GM12878 (cell line): ENCODE data around the gene DDX54. TPM values are rescaled to one million over a fixed set of nuclear protein-coding genes. Genes with fewer than 3 reads are reported as not detected.

Source experiments
- ATAC-seq: fragments of 200-7000 bp; cut with Tn5 transposase; 3 replicates; pipeline ENCODE4 v1.9.1; 2020; ENCODE audit warnings: mild to moderate bottlenecking, moderate library complexity
- BruUV-seq: library from RNA; stranded (reverse); fragments of 400-500 nt; replicated peaks from 2 replicates; lab custom pipeline; 2021; lab: Mats Ljungman, UMichigan
- CTCF ChIA-PET: fragments of 300-600 bp; sonication (Branson Sonifier 250); formaldehyde crosslinking; extraction: SDS; loops from one replicate; lab custom pipeline; 2021; ENCODE audit warnings: inconsistent platforms; lab: Yijun Ruan, JAX
- POLR2A ChIA-PET: fragments of 350-600 bp; formaldehyde crosslinking; extraction: SDS; loops from one replicate; lab custom pipeline; 2021; ENCODE audit warnings: inconsistent platforms; lab: Charles Lee
- RAD21 ChIA-PET: fragments of 300-600 bp; sonication (Branson Sonifier 250); formaldehyde crosslinking; loops from one replicate; lab custom pipeline; 2023; ENCODE audit warnings: antibody characterized with exemption; ENCODE audit not compliant: unreplicated experiment; lab: Charles Lee
- SMC1A ChIA-PET: fragments of 300-600 bp; sonication (Branson Sonifier 250); formaldehyde crosslinking; loops from one replicate; lab custom pipeline; 2023; ENCODE audit not compliant: unreplicated experiment, uncharacterized antibody; lab: Charles Lee
- DNase-seq: peaks from one replicate; pipeline ENCODE4 v3.0.0-alpha.2; 2011; ENCODE audit warnings: low read depth, low spot score
- FAIRE-seq: peaks from 3 replicates; lab custom pipeline; 2011; peaks lifted over from hg19 to GRCh38; lab: Jason Lieb, UNC
- H2AFZ ChIP-seq: 2 replicates; pipeline ENCODE4 v1.6.0; 2011; ENCODE audit warnings: low read depth, low read length, control low read depth; ENCODE audit not compliant: control insufficient read depth
- H3K27ac ChIP-seq: 2 replicates; pipeline ENCODE4 v1.5.1; 2011; ENCODE audit warnings: control low read depth; ENCODE audit not compliant: control insufficient read depth, insufficient read depth
- H3K27me3 ChIP-seq, 2 experiments: replicated peaks in 1 of 2; 2 replicates each; pipeline versions ENCODE4 v1.6.0 to v1.6.1; 2011; ENCODE audit warnings: low read length in 1 of 2; ENCODE audit not compliant: control insufficient read depth in 2 of 2, insufficient read depth in 2 of 2
- H3K36me3 ChIP-seq, 2 experiments: 2 replicates each; pipeline ENCODE4 v1.5.1; 2011; ENCODE audit warnings: low read length in 1 of 2; ENCODE audit not compliant: control insufficient read depth in 2 of 2, insufficient read depth in 2 of 2
- H3K4me1 ChIP-seq: 2 replicates; pipeline ENCODE4 v1.6.1; 2011; ENCODE audit warnings: mild to moderate bottlenecking, low read length, moderate library complexity, mixed read lengths; ENCODE audit not compliant: control insufficient read depth, insufficient read depth
- H3K4me2 ChIP-seq: 2 replicates; pipeline ENCODE4 v1.6.0; 2011; ENCODE audit warnings: control low read depth; ENCODE audit not compliant: control insufficient read depth, insufficient read depth
- H3K4me3 ChIP-seq: fragments of 200-600 bp; sonication (generic); 2 replicates; pipeline ENCODE4 v1.5.1; 2016
- H3K79me2 ChIP-seq: 2 replicates; pipeline ENCODE4 v1.6.0; 2011; ENCODE audit warnings: low read length; ENCODE audit not compliant: control insufficient read depth, insufficient read depth
- H3K9ac ChIP-seq: 2 replicates; pipeline ENCODE4 v1.8.0; 2011; ENCODE audit warnings: low read length, control low read depth, mixed read lengths; ENCODE audit not compliant: control insufficient read depth, insufficient read depth
- H3K9me3 ChIP-seq: replicated peaks from 3 replicates; pipeline ENCODE4 v1.5.1; 2011; ENCODE audit warnings: mild to moderate bottlenecking, low read length; ENCODE audit not compliant: control insufficient read depth, insufficient read depth
- H4K20me1 ChIP-seq: 2 replicates; pipeline ENCODE4 v1.6.0; 2011; ENCODE audit not compliant: control insufficient read depth, insufficient read depth
- GABPA ChIP-seq: IDR thresholded peaks from 2 replicates; pipeline ENCODE4 v1.6.1; 2014; ENCODE audit warnings: antibody characterized with exemption, low read depth, mild to moderate bottlenecking, inconsistent platforms
- SP1 ChIP-seq: IDR thresholded peaks from one replicate; pipeline ENCODE4 v1.6.1; 2011; ENCODE audit warnings: low read depth, low read length
- WGBS: methylation state at CpG from one replicate; pipeline ENCODE4 v1.1.6; 2016; ENCODE audit warnings: low lambda C conversion rate; ENCODE audit not compliant: insufficient replicate concordance, insufficient coverage; ENCODE audit errors: missing lambda C conversion rate; 5-methylcytosine and 5-hydroxymethylcytosine counted together
- in situ Hi-C: fragments of 300-500 bp; cut with MboI; formaldehyde crosslinking; loops from 9 replicates; pipeline ENCODE4 v1.14.3; 2018; ENCODE audit warnings: mixed read lengths
- intact Hi-C: fragments of 100-400 bp; cut with micrococcal nuclease; formaldehyde crosslinking; loops from one replicate; pipeline ENCODE4 v1.14.2; 2022; ENCODE audit not compliant: unreplicated experiment
- polyA plus RNA-seq, 11 experiments: library from polyadenylated mRNA; depleted of rRNA in 4 of 11; unstranded in 6 of 11; stranded (reverse) in 5 of 11; fragments of >200 nt; fragmentation: Nextera tagmentation in 4 of 11; fragmentation: Illumina TruSeq in 1 of 11; extraction: Ambion mirVana in 4 of 11; extraction: Trizol in 1 of 11; gene quantifications; 1 replicate in 1 of 11; 2 replicates in 10 of 11; pipeline versions ENCODE4 v1.2.1 to v1.2.3, GENCODE V29; 2011 to 2016; ENCODE audit warnings: inconsistent platforms in 2 of 11, missing spikeins in 2 of 11, low read depth in 1 of 11
- total RNA-seq, 4 experiments: library from RNA; depleted of rRNA in 3 of 4; stranded (reverse); fragments of >200 nt in 3 of 4; fragmentation: Illumina TruSeq in 1 of 4; extraction: Trizol in 1 of 4; gene quantifications; 2 replicates each; pipeline versions ENCODE4 v1.2.1 to v1.2.3, GENCODE V29; 2013 to 2021
- TF ChIP-seq, protein P1 (sequence below): fragments of 450-650 bp; formaldehyde crosslinking; IDR thresholded peaks from 2 replicates; pipeline ENCODE4 v1.4.0; 2020; ENCODE audit warnings: mild to moderate bottlenecking, moderate library complexity

The DDX54 gene
- total and polyA plus RNA-seq, 10 of the 15 experiments (the other 5 are each of a cell fraction or from before 2014, with no cell fraction given): 1.9 to 115 (median 56.3) TPM

DNA sequence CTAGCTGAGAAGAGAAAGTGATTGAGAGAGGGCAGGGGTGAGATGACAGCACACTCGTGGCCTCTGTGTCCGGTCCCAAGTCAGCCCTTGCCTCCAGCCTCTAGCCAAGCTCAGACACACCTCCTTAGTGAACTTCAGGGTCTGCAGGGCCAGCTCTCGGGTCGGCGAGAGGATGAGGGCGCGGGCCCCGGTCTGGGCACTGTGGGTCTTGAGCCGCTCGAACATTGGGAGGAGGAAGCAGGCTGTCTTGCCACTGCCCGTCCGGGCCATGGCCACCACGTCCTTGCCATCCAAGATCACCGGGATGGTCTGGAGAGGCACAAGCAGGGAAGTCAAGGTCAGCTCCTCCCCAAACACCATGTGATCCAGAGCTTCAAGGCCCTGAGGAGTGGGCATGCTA, 6.3 kb downstream of the DDX54 start:
- BruUV-seq: no TSS peak
- Histone ChIP-seq H3K4me3 (no peak overlapping the region), H3K9ac (no peak overlapping the region), H4K20me1 (no peaks in the 10 kb centered on the region; the same call in 1 of the 2 replicates), H3K27me3 (no peaks in the 10 kb centered on the region), H3K4me1 (peaks cover 4% of the 10 kb centered on the region), H3K79me2 (peaks cover 21% of the 10 kb centered on the region), H3K9me3 (peaks cover 3% of the 10 kb centered on the region; the same call in 1 of the 3 replicates), H3K27ac (no peak overlapping the region), H2AFZ (no peak overlapping the region), H3K36me3 (peaks cover 32 to 38% of the 10 kb centered on the region in 2 experiments), H3K4me2 (no peak overlapping the region)
- ChIA-PET CTCF (interaction anchor here (2.2 to 10.5 kb wide), 2 partner anchors 80 to 130 kb away, joined by 8 to 92 read pairs; no protein-coding TSS in a partner anchor), RAD21 (no interaction called here), POLR2A (no interaction called here), SMC1A (interaction anchor here (1.2 kb wide), 1 partner anchor 131 kb away, joined by 3 read pairs; no protein-coding TSS in a partner anchor)
- TF ChIP-seq GABPA (no peak), SP1 (no peak)
- TF ChIP-seq, protein P1, sequence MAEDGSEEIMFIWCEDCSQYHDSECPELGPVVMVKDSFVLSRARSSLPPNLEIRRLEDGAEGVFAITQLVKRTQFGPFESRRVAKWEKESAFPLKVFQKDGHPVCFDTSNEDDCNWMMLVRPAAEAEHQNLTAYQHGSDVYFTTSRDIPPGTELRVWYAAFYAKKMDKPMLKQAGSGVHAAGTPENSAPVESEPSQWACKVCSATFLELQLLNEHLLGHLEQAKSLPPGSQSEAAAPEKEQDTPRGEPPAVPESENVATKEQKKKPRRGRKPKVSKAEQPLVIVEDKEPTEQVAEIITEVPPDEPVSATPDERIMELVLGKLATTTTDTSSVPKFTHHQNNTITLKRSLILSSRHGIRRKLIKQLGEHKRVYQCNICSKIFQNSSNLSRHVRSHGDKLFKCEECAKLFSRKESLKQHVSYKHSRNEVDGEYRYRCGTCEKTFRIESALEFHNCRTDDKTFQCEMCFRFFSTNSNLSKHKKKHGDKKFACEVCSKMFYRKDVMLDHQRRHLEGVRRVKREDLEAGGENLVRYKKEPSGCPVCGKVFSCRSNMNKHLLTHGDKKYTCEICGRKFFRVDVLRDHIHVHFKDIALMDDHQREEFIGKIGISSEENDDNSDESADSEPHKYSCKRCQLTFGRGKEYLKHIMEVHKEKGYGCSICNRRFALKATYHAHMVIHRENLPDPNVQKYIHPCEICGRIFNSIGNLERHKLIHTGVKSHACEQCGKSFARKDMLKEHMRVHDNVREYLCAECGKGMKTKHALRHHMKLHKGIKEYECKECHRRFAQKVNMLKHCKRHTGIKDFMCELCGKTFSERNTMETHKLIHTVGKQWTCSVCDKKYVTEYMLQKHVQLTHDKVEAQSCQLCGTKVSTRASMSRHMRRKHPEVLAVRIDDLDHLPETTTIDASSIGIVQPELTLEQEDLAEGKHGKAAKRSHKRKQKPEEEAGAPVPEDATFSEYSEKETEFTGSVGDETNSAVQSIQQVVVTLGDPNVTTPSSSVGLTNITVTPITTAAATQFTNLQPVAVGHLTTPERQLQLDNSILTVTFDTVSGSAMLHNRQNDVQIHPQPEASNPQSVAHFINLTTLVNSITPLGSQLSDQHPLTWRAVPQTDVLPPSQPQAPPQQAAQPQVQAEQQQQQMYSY: no peak
- in situ Hi-C loops: loop anchor here (5.0 kb wide), 1 partner anchor 132 kb away; no protein-coding TSS in a partner anchor
- WGBS: 97% methylated on average over 14 of the region's 14 CpGs
- DNase-seq: no peak
- no peak for FAIRE-seq
- intact Hi-C loops: no loop called here
- no peak for ATAC-seq
